HG02885 (cell line): ENCODE measurements around the gene ITSN2.
"Not testable (repeated sequence)": the region's sequence is repeated elsewhere in the genome, so short reads cannot be mapped to it uniquely, and the experiment has no call there.

Source experiments
- ATAC-seq: cut with Tn5 transposase; IDR thresholded peaks from one replicate; pipeline ENCODE4 v1.9.1; 2021; ENCODE audit warnings: mild to moderate bottlenecking; ENCODE audit not compliant: unreplicated experiment, poor library complexity

ITSN2 gene

GRCh38 chr2:24225499-24226242, 134.7 kb downstream of the ITSN2 start:
- ATAC-seq: no peak

GRCh38 chr2:24222946-24223345, 137.4 kb downstream of the ITSN2 start:
- no peak for ATAC-seq

- no peak for ATAC-seq
Measured at GRCh38 chr2:24221343-24222050, 138.8 kb downstream of the ITSN2 start.

- no peak for ATAC-seq
Measured at GRCh38 chr2:24220554-24221291, 139.6 kb downstream of the ITSN2 start.

GRCh38 chr2:24214880-24215279, 145.5 kb downstream of the ITSN2 start:
- peak; percentile 98 for ATAC-seq

- ATAC-seq: no peak
Measured at GRCh38 chr2:24211408-24211807, 148.9 kb downstream of the ITSN2 start.

GRCh38 chr2:24210723-24211122, 149.6 kb downstream of the ITSN2 start:
- ATAC-seq: no peak

- no peak for ATAC-seq
Measured at GRCh38 chr2:24210106-24210455, 150.3 kb downstream of the ITSN2 start.

GRCh38 chr2:24209389-24210105, 150.8 kb downstream of the ITSN2 start:
- no peak for ATAC-seq

GRCh38 chr2:24208490-24208889, 151.8 kb downstream of the ITSN2 start:
- no peak for ATAC-seq

GRCh38 chr2:24207359-24207758, 153.0 kb downstream of the ITSN2 start:
- ATAC-seq: no peak

- no peak for ATAC-seq
Measured at GRCh38 chr2:24206714-24207113, 153.6 kb downstream of the ITSN2 start.

- no peak for ATAC-seq
Measured at GRCh38 chr2:24206242-24206641, 154.1 kb downstream of the ITSN2 start.

- ATAC-seq: no peak
Measured at GRCh38 chr2:24205131-24205530, 155.2 kb downstream of the ITSN2 start.

- ATAC-seq: no peak
Measured at GRCh38 chr2:24204505-24204904, 155.8 kb downstream of the ITSN2 start.

- ATAC-seq: no peak
Measured at GRCh38 chr2:24203787-24204150, 156.6 kb downstream of the ITSN2 start.

- ATAC-seq: no peak
Measured at GRCh38 chr2:24203029-24203786, 157.1 kb downstream of the ITSN2 start.

- no peak for ATAC-seq
Measured at GRCh38 chr2:24200799-24201198, 159.5 kb downstream of the ITSN2 start.

GRCh38 chr2:24199968-24200590, 160.3 kb downstream of the ITSN2 start:
- no peak for ATAC-seq

GRCh38 chr2:24197213-24197612, 163.1 kb downstream of the ITSN2 start:
- not testable (repeated sequence) for ATAC-seq
